Aorta (tissue), 5 donors: Measurements from ENCODE around the gene CACNA2D4. TPM values are rescaled to one million over a fixed set of nuclear protein-coding genes. Genes with fewer than 3 reads are reported as not detected.

Source experiments
- ATAC-seq: fragments of 200-7000 bp; cut with Tn5 transposase; one replicate; pipeline ENCODE4 v1.9.1; 2022; ENCODE audit warnings: moderate library complexity; ENCODE audit not compliant: low FRiP score
- DNase-seq, 2 donors: peaks; one replicate each; pipeline ENCODE4 v3.0.0-alpha.2; 2020
- H3K27ac ChIP-seq, 2 donors: one replicate each; pipeline ENCODE4 v1.5.1; 2013; ENCODE audit warnings: low read length in 2 of 2, mild to moderate bottlenecking in 2 of 2, moderate library complexity in 2 of 2, control low read depth in 1 of 2, inconsistent platforms in 1 of 2, low read depth in 1 of 2
- H3K27me3 ChIP-seq, 2 donors: one replicate each; pipeline ENCODE4 v1.6.1; 2013; ENCODE audit warnings: control low read depth in 1 of 2, low read length in 1 of 2, mild to moderate bottlenecking in 1 of 2, moderate library complexity in 1 of 2; ENCODE audit not compliant: insufficient read depth in 2 of 2, control insufficient read depth in 1 of 2
- H3K36me3 ChIP-seq, 2 donors: one replicate each; pipeline ENCODE4 v1.6.1; 2013; ENCODE audit warnings: control low read depth in 1 of 2, low read length in 1 of 2, mild to moderate bottlenecking in 1 of 2; ENCODE audit not compliant: insufficient read depth in 2 of 2, control insufficient read depth in 1 of 2
- H3K4me1 ChIP-seq, 2 donors: one replicate each; pipeline ENCODE4 v1.6.1; 2013; ENCODE audit warnings: low read length in 2 of 2, control low read depth in 1 of 2, mild to moderate bottlenecking in 1 of 2, moderate library complexity in 1 of 2; ENCODE audit not compliant: insufficient read depth in 2 of 2, control insufficient read depth in 1 of 2
- H3K4me3 ChIP-seq, 2 donors: one replicate each; pipeline ENCODE4 v1.5.1; 2013; ENCODE audit warnings: low read length in 2 of 2, control low read depth in 1 of 2, mild to moderate bottlenecking in 1 of 2
- H3K9me3 ChIP-seq: one replicate; pipeline ENCODE4 v1.6.1; 2013; ENCODE audit warnings: mild to moderate bottlenecking, low read length; ENCODE audit not compliant: control insufficient read depth
- WGBS, 2 donors: extraction: QIAGEN DNeasy Blood & Tissue Kit; methylation state at CpG; one replicate each; pipeline ENCODE4 v1.1.7; 2013; 5-methylcytosine and 5-hydroxymethylcytosine counted together
- intact Hi-C, 2 donors: fragments of 100-400 bp; cut with DNase I; formaldehyde crosslinking; loops; one replicate each; pipeline versions ENCODE4 v1.14.2 to v1.15.0; 2022
- polyA plus RNA-seq, 2 donors: library from polyadenylated mRNA; stranded (reverse); fragments of 200-250 nt; gene quantifications; one replicate each; pipeline ENCODE4 v1.2.3, GENCODE V29; 2013
- total RNA-seq, 2 donors: library from RNA; stranded (reverse); fragmentation: NEBNext Ultra II Directional; extraction: Animal tissue kit (Norgen Biotek cat#: 25700); gene quantifications; one replicate each; pipeline ENCODE4 v1.2.1, GENCODE V29; 2021
- donor health status: healthy with polysubstance abuse.
- donor health status: Bipolar disorder and iron deficiency.
- donor health status: DM: no; HTN: no; CAD: no.
- donor health status: DM: no; HTN: no; CAD: no.
- donor health status: DM: yes; HTN: yes; CAD: no.

CACNA2D4 gene
- total and polyA plus RNA-seq, 4 donors = 0.88 to 9.7 (median 4.6) TPM

DNA sequence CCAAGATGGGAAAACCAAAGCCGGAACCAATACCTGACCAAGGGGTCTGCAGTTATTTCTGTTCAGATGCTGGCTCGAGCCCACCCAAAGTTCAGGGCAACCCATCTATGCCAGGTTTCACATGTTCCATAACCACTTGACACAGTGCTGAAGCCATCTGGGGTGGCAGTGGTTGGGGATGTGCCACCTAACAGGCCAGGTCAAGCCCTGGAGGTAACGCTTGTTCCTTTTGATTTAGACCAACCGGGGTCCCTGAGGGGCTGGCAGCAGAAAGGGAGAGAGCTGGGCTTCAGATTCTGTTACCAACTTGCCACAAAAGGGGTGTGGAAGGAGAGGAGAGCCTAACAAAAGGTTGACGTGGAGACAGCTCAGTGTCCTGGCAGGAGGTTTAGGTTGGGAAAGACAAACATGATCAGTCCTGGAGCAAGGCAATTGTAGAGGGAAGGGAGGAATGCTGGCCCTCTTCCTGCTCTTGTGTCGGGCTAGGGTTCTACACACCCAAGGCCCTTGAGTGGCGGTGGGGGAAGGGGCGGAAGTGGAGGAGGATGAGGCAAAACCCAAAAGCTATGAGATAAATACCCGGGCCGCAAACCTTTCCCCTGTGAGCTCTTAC, 31.9 kb downstream of the CACNA2D4 start:
- H3K36me3 ChIP-seq = no peaks in the 10 kb centered on the region
- no peak overlapping the region for H3K4me3 ChIP-seq
- no peaks in the 10 kb centered on the region for H3K27me3 ChIP-seq
- DNase-seq (no peak), ATAC-seq (no peak)
- intact Hi-C loops = no loop called here
- H3K9me3 ChIP-seq = peaks cover 3% of the 10 kb centered on the region
- H3K27ac ChIP-seq = no peak overlapping the region
- 83 to 85% methylated on average over 10 of the region's 10 CpGs for WGBS, 2 donors
- H3K4me1 ChIP-seq = no peaks in the 10 kb centered on the region

DNA sequence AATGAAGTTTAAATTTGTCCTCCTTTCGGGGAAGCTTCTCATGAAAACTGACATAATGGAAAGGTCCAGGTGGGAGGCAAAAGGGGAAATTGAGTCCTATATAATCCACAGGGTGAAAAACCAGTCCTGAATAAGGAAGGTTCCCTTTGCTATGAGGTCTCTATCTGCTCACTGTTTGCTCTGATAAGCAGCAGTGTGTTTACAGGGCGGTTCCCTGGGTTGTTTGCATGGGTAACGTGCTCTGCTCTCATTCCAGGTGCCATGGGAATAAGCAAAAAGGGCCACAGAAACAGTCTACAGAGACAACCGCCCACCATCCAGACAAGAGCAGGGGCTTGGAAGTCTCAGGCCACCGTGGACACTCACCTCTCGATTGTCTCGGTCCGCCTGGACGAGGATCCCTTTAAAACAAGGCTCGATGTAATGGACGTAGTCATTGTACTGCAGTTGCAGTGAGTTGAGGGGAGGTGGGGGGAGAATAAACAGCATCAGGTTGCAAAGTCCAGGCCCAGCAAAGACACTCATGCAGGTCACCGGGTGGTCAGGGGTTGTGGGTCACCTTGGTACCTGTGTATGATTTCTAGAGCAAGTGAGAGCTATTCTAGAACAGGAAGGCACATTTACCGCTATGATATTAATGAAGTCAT, 32.7 kb downstream of the CACNA2D4 start:
- Histone ChIP-seq H3K27ac (no peak overlapping the region), H3K4me3 (no peak overlapping the region), H3K27me3 (no peaks in the 10 kb centered on the region), H3K4me1 (no peaks in the 10 kb centered on the region), H3K9me3 (peaks cover 3% of the 10 kb centered on the region), H3K36me3 (no peaks in the 10 kb centered on the region)
- DNase-seq (no peak), ATAC-seq (no peak)
- 83 to 87% methylated on average over 13 of the region's 13 CpGs for WGBS, 2 donors
- intact Hi-C loops = no loop called here

DNA sequence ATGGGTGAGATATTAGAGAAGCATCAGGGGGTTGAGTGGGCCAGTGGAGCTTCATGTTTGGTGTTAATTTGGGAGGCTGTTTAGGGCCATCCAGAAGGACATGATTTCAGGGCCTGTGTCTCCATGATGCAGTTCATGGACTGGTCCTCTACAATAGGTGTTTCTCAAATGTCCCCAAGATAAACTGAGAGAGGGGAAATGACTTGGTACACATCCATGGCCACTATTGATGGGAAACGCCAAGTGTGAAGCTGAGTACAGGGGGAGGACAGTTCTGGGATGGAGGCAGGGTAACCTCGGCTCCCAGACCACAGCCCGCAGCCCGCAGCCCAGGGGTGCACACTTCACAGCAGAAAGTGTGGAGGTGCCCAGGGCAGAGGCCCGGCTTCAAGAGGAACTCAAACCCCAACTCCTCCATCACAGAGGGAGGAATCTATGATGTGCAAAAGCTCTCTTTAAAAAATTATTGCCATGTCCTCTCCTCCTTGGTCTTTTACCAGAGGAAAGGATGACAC, 33.3 kb downstream of the CACNA2D4 start:
- Histone ChIP-seq H3K4me1 (no peaks in the 10 kb centered on the region), H3K36me3 (no peaks in the 10 kb centered on the region), H3K27me3 (no peaks in the 10 kb centered on the region), H3K27ac (no peak overlapping the region), H3K9me3 (peaks cover 3% of the 10 kb centered on the region), H3K4me3 (no peak overlapping the region)
- intact Hi-C loops = no loop called here
- 95 to 96% methylated on average over 5 of the region's 5 CpGs for WGBS, 2 donors
- no peak for ATAC-seq
- DNase-seq = no peak

DNA sequence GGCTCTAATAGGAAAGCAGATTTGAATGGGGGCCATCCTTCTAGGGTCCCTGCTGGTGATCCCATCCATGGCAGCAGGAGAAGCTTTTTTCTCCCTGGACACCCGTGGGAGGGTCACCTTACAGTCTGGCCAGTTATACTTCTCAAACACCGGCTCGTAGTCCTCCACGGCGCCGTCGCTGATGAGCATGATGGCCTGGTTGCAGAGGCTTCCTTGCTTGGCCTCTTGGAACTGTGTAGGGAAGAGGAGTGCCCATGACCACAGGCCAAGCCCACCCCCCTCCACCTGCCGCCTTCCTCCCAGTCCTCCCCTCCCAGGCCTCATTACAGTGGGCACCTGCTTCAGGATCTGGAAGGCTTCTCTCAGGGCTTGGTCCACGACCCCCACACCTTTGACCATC, 33.8 kb downstream of the CACNA2D4 start:
- no peaks in the 10 kb centered on the region for H3K4me1 ChIP-seq
- 94 to 96% methylated on average over 9 of the region's 9 CpGs for WGBS, 2 donors
- H3K4me3 ChIP-seq = no peak overlapping the region
- DNase-seq = no peak
- no peaks in the 10 kb centered on the region for H3K27me3 ChIP-seq
- no peak overlapping the region for H3K27ac ChIP-seq
- intact Hi-C loops = no loop called here
- no peak for ATAC-seq
- no peaks in the 10 kb centered on the region for H3K36me3 ChIP-seq
- peaks cover 3% of the 10 kb centered on the region for H3K9me3 ChIP-seq

DNA sequence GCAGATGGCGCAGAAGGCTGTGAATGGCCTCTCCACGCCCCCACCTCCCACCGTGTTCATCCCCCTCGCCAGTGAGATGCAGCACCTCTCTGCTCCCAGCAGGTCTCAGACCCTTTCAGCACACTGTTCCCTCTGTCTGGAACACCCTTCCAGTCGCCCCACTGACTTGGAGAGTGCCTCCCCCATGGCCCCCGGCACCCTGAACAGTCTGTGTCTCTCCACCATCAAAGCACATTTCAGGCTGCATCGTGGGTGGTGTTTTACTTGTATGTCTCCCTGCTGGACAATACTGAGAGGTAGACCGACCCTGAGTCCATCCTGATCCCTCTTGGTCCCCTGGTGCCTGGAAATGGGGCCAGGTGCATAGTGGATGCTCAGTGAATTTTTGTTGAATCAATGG, 34.9 kb downstream of the CACNA2D4 start:
- no peak overlapping the region for H3K27ac ChIP-seq
- no peaks in the 10 kb centered on the region for H3K4me1 ChIP-seq
- ATAC-seq = no peak
- H3K36me3 ChIP-seq = no peaks in the 10 kb centered on the region
- no peaks in the 10 kb centered on the region for H3K27me3 ChIP-seq
- intact Hi-C loops = no loop called here
- peaks cover 3% of the 10 kb centered on the region for H3K9me3 ChIP-seq
- DNase-seq = no peak
- WGBS, 2 donors = 85 to 90% methylated on average over 8 of the region's 8 CpGs
- H3K4me3 ChIP-seq = no peak overlapping the region

DNA sequence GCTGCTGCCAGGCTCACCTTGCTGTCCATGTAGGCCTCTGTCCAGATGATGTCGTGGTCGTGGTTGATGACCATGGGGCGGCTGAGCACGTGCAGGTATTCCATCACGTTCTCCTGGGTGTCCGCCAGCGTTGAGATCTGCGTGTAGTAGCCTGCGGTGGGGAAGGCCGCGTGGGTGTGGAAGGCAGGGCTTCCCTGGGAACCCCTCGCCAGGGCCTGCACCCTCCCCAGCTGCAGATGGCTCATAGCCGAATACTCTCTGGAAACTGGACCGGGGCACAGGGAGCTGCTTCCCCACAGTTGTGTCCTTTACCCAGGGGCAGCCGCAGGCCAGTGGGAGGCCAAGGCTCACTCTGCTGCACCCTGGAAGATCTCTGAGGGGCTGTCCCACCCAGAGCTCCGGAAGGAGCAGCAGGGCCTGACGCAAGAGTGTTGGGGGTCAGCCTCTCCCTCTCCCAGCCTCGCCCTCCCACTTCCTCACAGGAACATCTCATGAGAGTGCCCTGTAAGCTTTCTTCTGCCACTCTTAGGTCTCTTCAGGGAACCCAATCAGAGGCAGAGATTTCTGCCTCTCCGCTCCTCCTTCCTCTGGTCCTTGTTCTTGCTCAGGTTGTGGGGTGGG, 35.5 kb downstream of the CACNA2D4 start:
- no peak overlapping the region for H3K4me3 ChIP-seq

DNA sequence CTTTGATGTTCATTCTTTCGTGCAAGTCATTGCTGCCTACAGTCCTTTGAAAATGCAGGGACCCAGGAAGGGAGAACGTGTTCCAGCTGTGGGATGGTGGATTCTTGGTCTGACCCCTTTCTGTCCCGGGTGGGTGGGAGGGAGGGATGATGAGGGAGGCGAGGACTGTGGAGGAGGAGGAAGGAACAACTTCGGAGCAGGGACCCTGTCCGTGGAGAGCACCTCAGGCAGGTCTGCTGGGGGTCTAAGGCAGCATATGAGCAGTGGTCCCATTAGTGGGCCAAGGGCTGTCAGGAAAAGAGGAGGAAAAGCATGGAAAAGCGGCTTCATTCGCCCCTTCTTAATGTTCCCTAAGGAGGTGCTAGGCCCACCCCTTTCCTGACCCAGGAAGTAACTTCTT, 36.0 kb downstream of the CACNA2D4 start:
- ATAC-seq (no peak), DNase-seq (no peak)
- no peak overlapping the region for H3K27ac ChIP-seq
- intact Hi-C loops = no loop called here
- no peak overlapping the region for H3K4me3 ChIP-seq
- H3K36me3 ChIP-seq = no peaks in the 10 kb centered on the region
- H3K27me3 ChIP-seq = no peaks in the 10 kb centered on the region
- no peaks in the 10 kb centered on the region for H3K9me3 ChIP-seq
- no peaks in the 10 kb centered on the region for H3K4me1 ChIP-seq
- WGBS, 2 donors = 84 to 90% methylated on average over 8 of the region's 8 CpGs

More for the DNA sequence above, 35.5 kb downstream of the CACNA2D4 start:
- H3K4me1 ChIP-seq = no peaks in the 10 kb centered on the region
- ATAC-seq (no peak), DNase-seq (no peak)
- no peak overlapping the region for H3K27ac ChIP-seq
- peaks cover 1% of the 10 kb centered on the region for H3K9me3 ChIP-seq
- H3K36me3 ChIP-seq = no peaks in the 10 kb centered on the region
- 94 to 97% methylated on average over 19 of the region's 19 CpGs for WGBS, 2 donors
- H3K27me3 ChIP-seq = no peaks in the 10 kb centered on the region
- intact Hi-C loops = no loop called here

DNA sequence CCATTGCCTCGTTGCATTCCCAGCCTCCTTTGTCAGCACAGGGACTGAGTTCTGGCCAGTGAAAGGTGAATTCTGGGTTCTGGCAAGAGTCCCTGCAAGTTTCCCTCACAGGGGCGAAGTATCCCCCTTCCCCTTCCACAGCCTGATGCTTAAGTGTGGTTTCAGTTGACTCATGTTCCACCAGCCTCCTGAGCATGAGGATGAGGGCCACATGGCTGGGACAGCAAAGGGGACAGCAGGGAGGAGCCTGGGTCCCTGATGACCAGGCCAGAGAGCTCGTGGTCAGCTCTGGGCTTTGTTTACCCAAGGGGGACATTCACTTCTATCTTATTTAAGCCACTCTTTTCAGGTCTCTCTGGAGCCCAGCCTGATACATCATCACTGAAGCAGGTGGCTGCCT, 36.5 kb downstream of the CACNA2D4 start:
- Histone ChIP-seq H3K4me3 (no peak overlapping the region), H3K9me3 (no peaks in the 10 kb centered on the region), H3K4me1 (no peaks in the 10 kb centered on the region), H3K27me3 (no peaks in the 10 kb centered on the region), H3K36me3 (no peaks in the 10 kb centered on the region), H3K27ac (no peak overlapping the region)
- no peak for ATAC-seq
- intact Hi-C loops = no loop called here
- DNase-seq = no peak
- WGBS, 2 donors = 73 to 78% methylated on average over 3 of the region's 3 CpGs

DNA sequence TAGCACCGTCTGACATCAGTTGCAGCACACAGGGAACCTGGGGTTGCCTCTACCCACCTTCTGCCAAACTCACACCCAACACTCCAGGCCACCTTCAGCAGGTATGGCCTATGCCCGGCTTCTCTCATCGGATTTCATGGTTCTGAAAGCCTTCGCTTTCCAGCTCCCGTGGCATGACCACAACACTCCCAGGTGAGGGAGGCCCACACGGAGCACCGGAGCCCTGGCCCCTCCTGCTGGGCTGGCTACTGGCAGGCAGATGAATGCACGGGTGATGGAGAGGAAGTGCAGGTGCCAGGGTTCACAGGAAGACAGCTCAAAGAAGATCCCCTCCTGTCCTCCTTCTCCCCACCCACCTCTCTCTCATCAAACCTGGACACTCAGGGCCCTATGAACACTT, 37.2 kb downstream of the CACNA2D4 start:
- ATAC-seq (no peak), DNase-seq (no peak)
- 84 to 96% methylated on average over 8 of the region's 8 CpGs for WGBS, 2 donors

More for the DNA sequence above, 37.2 kb downstream of the CACNA2D4 start:
- Histone ChIP-seq H3K9me3 (no peaks in the 10 kb centered on the region), H3K4me3 (no peak overlapping the region), H3K4me1 (no peaks in the 10 kb centered on the region), H3K27me3 (no peaks in the 10 kb centered on the region), H3K36me3 (no peaks in the 10 kb centered on the region), H3K27ac (no peak overlapping the region)
- intact Hi-C loops = no loop called here
